GM10266 (cell line): ENCODE measurements around the gene NR3C1.

ENCODE experiments used
- DNase-seq: peaks from one replicate; pipeline ENCODE4 v3.0.0; 2012; ENCODE audit errors: extremely low spot score
- CTCF ChIP-seq: IDR thresholded peaks from 2 replicates; pipeline ENCODE4 v1.5.1; 2012; ENCODE audit warnings: mild to moderate bottlenecking, low read depth; ENCODE audit not compliant: control insufficient read depth, insufficient read depth; ENCODE audit errors: missing control alignments

Gene NR3C1

GRCh38 chr5:143237664-143238063 lies 165.8 kb downstream of the NR3C1 start:
- no peak for TF ChIP-seq CTCF

GRCh38 chr5:143236682-143237081 lies 166.8 kb downstream of the NR3C1 start:
- TF ChIP-seq CTCF, result no peak
- no peak for DNase-seq

More at GRCh38 chr5:143237664-143238063, 165.8 kb downstream of the NR3C1 start:
- DNase-seq, result no peak

- no peak for DNase-seq
- no peak for TF ChIP-seq CTCF
Observed at GRCh38 chr5:143235423-143235822, 168.1 kb downstream of the NR3C1 start.

GRCh38 chr5:143234162-143234842 lies 169.2 kb downstream of the NR3C1 start:
- TF ChIP-seq CTCF, result no peak
- no peak for DNase-seq

GRCh38 chr5:143233031-143233430 lies 170.5 kb downstream of the NR3C1 start:
- no peak for DNase-seq
- TF ChIP-seq CTCF, result no peak

- no peak for TF ChIP-seq CTCF
- no peak for DNase-seq
Observed at GRCh38 chr5:143231973-143232812, 171.3 kb downstream of the NR3C1 start.

- TF ChIP-seq CTCF, result no peak
- no peak for DNase-seq
Observed at GRCh38 chr5:143231416-143231815, 172.1 kb downstream of the NR3C1 start.
